GM15510 (cell line): ENCODE measurements around the gene OR4D9.

Experiments
- POLR2A ChIP-seq: IDR thresholded peaks from 3 replicates; pipeline ENCODE4 v1.6.1; 2011; ENCODE audit warnings: borderline replicate concordance; ENCODE audit not compliant: insufficient read length; ENCODE audit errors: extremely low read depth

OR4D9 gene

GRCh38 chr11:59510941-59511589 is at the start of gene OR4D9:
Gene OR4D9 (plus strand): TSS chr11:59511539. CDS start chr11:59514913, 3,374 bp downstream.
- TF ChIP-seq POLR2A: no peak

- no peak for TF ChIP-seq POLR2A
These were observed 48.1 kb upstream of the OR4D9 start for GRCh38 chr11:59463190-59463641.

GRCh38 chr11:59473015-59473414 is 38.3 kb upstream of the OR4D9 start, which contains the start of gene OR4D10:
Gene OR4D10 (plus strand): TSS chr11:59473315. CDS start chr11:59477430, 4,115 bp downstream.
- TF ChIP-seq POLR2A: no peak

- no peak for TF ChIP-seq POLR2A
These were observed 36.2 kb upstream of the OR4D9 start for GRCh38 chr11:59475176-59475575.

- no peak for TF ChIP-seq POLR2A
These were observed 31.4 kb upstream of the OR4D9 start for GRCh38 chr11:59479906-59480305.

GRCh38 chr11:59480359-59480758 is 31.0 kb upstream of the OR4D9 start:
- no peak for TF ChIP-seq POLR2A

- no peak for TF ChIP-seq POLR2A
These were observed 9.4 kb upstream of the OR4D9 start for GRCh38 chr11:59501931-59502330.

GRCh38 chr11:59503276-59503675 is 8.1 kb upstream of the OR4D9 start, which contains the start of gene OR4D11:
Gene OR4D11 (plus strand): TSS chr11:59503576. CDS start chr11:59503576, 0 bp downstream.
- no peak for TF ChIP-seq POLR2A

GRCh38 chr11:59511675-59512074 is 336 bp downstream of the OR4D9 start:
- no peak for TF ChIP-seq POLR2A

- TF ChIP-seq POLR2A: no peak
These were observed 9.4 kb downstream of the OR4D9 start for GRCh38 chr11:59520741-59521140.

- no peak for TF ChIP-seq POLR2A
These were observed 12.2 kb downstream of the OR4D9 start for GRCh38 chr11:59523541-59523940.

GRCh38 chr11:59528711-59529110 is 17.4 kb downstream of the OR4D9 start:
- TF ChIP-seq POLR2A: no peak

- TF ChIP-seq POLR2A: no peak
These were observed 21.3 kb downstream of the OR4D9 start for GRCh38 chr11:59532620-59533019.

GRCh38 chr11:59534676-59535075 is 23.3 kb downstream of the OR4D9 start:
- no peak for TF ChIP-seq POLR2A

GRCh38 chr11:59542142-59542810 is 30.9 kb downstream of the OR4D9 start:
- TF ChIP-seq POLR2A: no peak

- TF ChIP-seq POLR2A: no peak
These were observed 33.5 kb downstream of the OR4D9 start for GRCh38 chr11:59544869-59545178.
